Urothelium cell line (cell line): Measurements from ENCODE around the gene TAOK1.

Experiments
- DNase-seq: peaks from one replicate; pipeline ENCODE4 v3.0.0; 2011; ENCODE audit warnings: low spot score, mixed read lengths
- FAIRE-seq: peaks from 2 replicates; lab custom pipeline; 2011; peaks lifted over from hg19 to GRCh38; lab: Jason Lieb, UNC

The TAOK1 gene

GRCh38 chr17:29579866-29580771 is 190.0 kb downstream of the TAOK1 start:
- FAIRE-seq (peak; percentile 94), DNase-seq (peak; percentile 90)

DNA sequence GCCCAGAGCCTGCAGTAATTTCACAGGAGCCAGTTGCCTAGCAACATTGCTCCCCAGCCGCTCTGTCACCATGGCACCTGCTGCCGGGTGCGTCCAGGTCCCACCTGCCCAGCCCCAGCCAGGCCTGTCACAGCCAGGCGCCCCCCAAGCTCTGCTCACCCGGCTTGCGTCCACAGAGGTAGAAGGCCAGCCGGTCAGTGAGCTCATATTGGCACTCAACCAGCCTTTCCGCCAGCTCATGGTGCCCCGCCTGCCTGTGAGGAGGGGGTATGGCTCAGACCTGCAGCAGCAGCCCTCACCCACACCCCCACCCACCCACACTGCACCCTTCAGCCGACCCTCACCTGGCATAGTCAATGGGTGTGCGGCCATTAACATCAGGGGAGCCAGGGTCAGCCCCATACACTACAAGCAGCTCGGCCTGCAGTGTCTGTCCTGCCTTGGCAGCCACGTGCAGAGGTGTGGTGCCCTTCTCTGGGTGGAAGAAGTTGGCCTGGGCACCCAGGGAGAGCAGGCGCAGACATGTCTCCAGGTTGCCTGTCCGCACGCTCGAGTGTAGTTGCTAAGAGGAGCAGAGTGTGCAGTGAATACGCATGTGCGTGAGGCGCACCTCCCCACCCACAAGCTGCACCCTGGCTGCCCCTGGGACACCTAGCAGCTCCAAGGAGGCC is 191.6 kb downstream of the TAOK1 start:
- FAIRE-seq (peak; percentile 61), DNase-seq (no peak)

GRCh38 chr17:29582254-29582765 is 192.1 kb downstream of the TAOK1 start:
- DNase-seq (no peak), FAIRE-seq (peak; percentile 27)

DNA sequence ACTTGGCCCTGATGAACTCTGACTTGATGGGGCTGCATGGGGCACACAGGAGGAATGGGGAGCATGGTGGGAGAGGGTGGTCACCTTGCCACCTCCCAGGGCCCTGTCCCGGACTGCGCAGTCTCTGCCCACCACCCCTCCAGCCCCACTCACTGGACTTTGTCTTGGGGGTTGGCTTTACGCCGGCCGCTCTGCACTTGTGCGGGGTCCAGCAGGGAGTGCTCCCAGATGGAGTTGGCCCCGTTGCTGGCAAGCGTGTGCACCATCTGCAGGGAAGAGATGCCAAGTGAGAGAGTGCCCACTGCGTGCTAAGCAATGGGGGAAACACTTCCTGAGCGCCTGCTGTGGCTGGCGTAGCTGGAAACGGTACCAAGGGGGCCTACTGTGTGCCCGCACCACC is 192.6 kb downstream of the TAOK1 start:
- DNase-seq (no peak), FAIRE-seq (no peak)

DNA sequence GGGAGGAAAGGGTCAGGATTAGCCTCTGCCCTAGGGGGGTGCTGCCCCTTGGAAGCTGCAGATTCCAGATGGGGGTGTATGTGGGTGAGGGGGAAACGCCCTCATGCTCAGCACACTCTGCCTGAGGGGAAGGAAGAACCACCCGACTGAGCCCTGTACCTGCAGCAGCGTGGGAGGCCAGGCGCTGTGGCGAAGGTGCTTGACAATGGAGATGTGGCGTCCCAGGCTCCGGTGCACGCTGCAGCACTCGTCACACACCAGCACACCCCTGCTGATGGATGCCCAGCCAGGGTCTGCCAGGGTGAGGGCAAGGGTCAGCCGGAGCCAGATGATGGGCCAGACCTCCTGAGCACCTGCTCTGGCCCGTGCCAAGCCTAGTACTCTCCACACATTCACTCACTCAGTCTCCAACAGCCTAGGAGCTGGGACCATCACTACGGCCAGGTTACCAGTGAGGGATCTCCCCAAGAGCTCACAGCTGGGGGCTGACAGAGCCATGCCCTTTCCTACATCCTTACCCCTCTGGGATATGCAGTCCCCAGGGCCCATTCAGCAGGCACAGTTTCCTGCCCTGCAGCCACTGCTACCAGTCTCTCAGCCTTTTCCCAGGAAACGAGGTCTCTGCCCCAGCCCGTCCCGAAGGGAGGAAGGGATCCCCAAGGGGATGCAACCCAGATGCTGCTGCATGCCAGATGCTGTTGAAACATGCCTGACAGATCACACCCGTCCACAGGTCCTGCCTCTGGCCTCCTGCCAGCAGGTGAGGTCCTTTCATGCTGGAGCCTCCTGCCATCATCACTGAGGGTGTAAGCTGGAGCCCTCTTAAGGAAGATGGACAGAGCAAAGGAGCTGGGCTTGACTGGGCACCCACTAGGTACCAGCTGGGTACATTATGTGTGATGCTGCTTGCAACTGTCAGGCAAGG is 193.4 kb downstream of the TAOK1 start:
- FAIRE-seq: no peak
- DNase-seq: no peak

DNA sequence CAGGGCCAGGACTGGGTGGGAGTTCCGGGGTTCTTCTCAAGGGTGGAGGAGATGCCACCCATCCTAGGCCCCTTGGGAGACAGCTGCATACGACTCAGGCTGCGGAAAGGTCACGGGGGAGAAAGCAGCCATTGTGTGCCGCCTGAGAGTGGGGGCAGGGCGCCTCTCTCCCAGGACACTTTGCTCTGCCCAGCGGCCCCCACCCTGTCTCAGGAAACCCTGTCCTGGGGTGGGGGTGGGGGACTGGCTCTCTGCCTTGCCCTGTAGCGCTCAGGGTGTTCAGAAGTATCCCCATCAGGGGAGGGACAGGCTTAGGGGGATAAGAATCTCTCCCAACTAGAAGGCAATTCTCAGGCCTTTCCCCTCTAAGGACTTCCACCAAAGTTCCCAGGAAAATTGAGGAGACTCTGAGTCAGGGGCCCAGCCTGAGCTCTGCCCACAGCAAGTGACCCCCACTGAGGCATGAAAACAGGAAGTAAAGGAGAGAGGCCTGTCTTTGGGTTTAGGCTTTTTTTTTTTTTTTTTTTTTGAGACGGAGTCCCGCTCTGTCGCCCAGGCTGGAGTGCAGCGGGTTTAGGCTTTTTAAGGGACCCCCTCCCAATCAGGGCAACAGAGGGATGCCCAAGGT is 194.4 kb downstream of the TAOK1 start:
- DNase-seq (no peak), FAIRE-seq (no peak)

DNA sequence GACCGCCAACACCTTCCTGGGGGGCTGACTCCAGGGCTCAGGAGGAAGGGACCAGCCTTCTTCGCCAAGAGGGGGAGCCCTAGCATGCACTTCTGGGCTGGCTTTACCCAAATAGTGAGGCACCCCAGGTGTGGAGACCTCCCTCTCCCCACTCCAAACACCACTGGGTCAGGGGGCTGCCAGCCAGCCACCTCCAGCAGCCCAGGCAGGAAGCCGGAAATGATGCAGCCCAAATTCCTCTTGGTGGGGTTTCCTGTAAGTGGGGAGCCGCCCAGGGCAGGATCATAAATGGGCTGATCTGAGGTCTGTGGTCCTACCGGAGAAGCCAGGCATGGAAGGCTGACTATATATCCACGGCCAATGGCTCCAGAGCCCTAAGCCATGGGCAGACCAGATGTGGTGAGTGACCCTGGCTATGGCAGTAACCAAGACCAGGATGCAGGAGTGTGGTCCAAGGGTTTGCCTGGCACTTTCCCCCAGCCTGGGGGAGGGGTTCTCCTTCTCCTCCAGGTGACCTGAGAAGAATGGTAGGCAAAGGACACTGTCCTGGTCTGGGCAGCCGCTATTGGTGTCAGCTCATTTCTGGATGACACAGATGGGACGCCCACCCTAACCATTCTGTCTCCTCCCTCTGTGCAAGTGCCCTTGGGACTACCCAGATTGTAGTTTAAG is 195.1 kb downstream of the TAOK1 start:
- no peak for DNase-seq
- no peak for FAIRE-seq

- DNase-seq (no peak), FAIRE-seq (peak; percentile 37)
Measured at GRCh38 chr17:29586676-29587469, 196.7 kb downstream of the TAOK1 start.

GRCh38 chr17:29587591-29587990 is 197.4 kb downstream of the TAOK1 start:
- FAIRE-seq (no peak), DNase-seq (no peak)

GRCh38 chr17:29588017-29588561 is 197.9 kb downstream of the TAOK1 start:
- FAIRE-seq (no peak), DNase-seq (no peak)

- DNase-seq: peak; percentile 44
- peak; percentile 63 for FAIRE-seq
Measured at GRCh38 chr17:29588562-29589411, 198.6 kb downstream of the TAOK1 start.

DNA sequence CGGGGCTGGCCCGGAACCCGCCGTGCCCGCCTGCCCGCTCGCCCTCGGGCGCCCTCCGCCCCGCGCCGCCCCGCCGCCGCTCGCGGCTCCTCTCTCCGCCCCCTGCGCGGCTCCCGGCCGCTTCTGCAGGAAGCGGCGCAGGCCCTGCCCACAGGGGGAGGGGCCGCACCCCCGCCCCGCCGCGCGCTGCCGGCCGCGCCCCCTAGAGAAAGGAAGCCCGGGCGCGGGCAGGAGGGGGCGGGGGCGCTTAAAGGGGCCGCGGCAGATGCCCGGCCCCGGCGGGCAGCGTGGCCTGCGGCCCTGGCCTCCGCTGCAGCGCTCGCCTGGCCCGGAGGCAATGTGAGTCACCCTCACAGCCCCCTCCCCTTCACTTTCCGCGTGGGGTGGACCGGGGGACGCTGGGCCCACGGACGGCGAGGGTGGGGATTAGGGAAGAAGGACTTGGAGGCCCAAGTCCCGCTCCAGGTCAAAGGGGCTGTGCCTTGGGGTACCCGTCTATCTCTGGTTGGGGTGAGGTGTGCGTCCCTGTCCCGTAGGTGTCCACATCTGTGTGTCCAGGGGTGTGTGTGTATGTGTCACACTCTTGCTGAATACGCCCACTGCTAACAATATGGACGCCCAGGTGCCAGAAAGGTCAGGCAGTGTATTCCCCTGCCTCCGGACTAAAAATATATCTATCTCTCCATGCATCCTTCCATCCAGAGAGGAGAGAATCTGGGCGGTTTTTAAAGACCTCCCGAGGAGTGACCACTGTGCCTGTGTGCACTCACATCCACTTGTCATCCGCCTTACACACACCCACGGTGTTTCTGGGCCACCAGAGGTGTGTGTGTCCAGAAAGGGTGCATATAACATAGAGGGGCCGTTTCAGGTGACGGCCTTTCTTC is 199.6 kb downstream of the TAOK1 start, which contains the start of gene GIT1:
Gene GIT1, minus strand, starts transcription at position 125 of the 887 bp plus-strand sequence. CDS start 270 bp downstream, outside the sequence.
- FAIRE-seq (peak; percentile 42), DNase-seq (peak; percentile 96)

DNA sequence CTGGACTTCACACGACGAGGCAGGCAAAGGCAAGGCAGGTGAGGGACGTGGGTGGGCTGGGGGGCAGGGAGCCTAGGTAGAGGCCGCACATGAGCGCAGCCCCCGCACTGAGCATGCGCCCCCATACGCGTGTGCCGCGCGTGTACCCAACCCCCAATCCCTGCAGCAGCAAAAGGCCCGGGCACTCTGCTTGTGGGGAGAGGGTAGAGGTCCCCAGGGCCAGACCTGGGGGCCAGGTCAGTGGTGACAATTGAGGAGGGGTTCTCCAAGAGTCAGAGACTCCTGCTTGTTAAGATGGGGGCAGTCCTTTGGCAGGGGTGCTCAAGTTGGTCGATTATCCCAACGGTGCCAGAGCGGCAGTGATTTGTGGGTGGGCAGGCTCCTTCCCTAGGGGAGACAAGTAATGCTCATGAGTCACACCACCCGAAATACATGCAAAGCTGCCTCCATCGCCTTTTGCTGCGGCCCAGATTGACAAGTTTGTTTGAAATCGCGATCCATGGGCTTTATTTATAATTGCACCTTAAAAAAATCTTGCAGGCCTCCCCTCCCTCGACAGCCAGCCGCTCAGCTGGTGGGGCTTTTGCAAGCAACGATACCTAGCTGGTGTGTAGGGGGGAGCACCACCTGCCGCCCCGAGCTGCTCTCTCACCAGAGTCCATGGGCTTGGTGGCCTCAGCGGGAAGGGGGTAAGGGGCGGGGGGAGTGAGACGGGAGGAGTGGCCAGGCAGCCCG is 200.4 kb downstream of the TAOK1 start:
- FAIRE-seq: no peak
- DNase-seq: peak; percentile 21

- peak; percentile 20 for FAIRE-seq
- peak; percentile 78 for DNase-seq
Measured at GRCh38 chr17:29591146-29591736, 201.1 kb downstream of the TAOK1 start.

- DNase-seq (peak; percentile 95), FAIRE-seq (peak; percentile 83)
Measured at GRCh38 chr17:29591737-29592608, 201.8 kb downstream of the TAOK1 start.
